HCT116 (cell line): ENCODE results near the gene NHERF2.

Experiments
- EZH2 ChIP-seq: fragments of 200-600 bp; sonication (generic); IDR thresholded peaks from 2 replicates; pipeline ENCODE4 v1.6.1; 2017; ENCODE audit warnings: antibody characterized with exemption, mixed run types
- POLR2AphosphoS5 ChIP-seq: IDR thresholded peaks from 2 replicates; pipeline ENCODE4 v1.6.1; 2011; ENCODE audit warnings: mild to moderate bottlenecking, low read depth, low read length, moderate library complexity
- SIN3A ChIP-seq: IDR thresholded peaks from 2 replicates; pipeline ENCODE4 v1.6.1; 2012; ENCODE audit warnings: low read depth
- SRF ChIP-seq: IDR thresholded peaks from 2 replicates; pipeline ENCODE4 v1.6.1; 2012; ENCODE audit warnings: low read depth
- YY1 ChIP-seq: IDR thresholded peaks from 2 replicates; pipeline ENCODE4 v1.6.1; 2011; ENCODE audit warnings: low read length, low read depth, moderate library complexity, mild to moderate bottlenecking; ENCODE audit not compliant: insufficient replicate concordance; ENCODE audit errors: extremely low read depth
- TF ChIP-seq, protein P1 (sequence below), 3 experiments: fragments of 200-600 bp in 1 of 3; sonication (generic) in 1 of 3; IDR thresholded peaks in 2 of 3; conservative IDR thresholded peaks in 1 of 3; 2 replicates each; pipeline ENCODE4 v1.5.1; 2012 to 2017; ENCODE audit warnings: low read depth in 2 of 3, low read length in 2 of 3, antibody characterized with exemption in 1 of 3, borderline replicate concordance in 1 of 3, control low read depth in 1 of 3, mild to moderate bottlenecking in 1 of 3, mixed read lengths in 1 of 3, mixed run types in 1 of 3, moderate library complexity in 1 of 3; ENCODE audit not compliant: insufficient read depth in 1 of 3

DNA sequence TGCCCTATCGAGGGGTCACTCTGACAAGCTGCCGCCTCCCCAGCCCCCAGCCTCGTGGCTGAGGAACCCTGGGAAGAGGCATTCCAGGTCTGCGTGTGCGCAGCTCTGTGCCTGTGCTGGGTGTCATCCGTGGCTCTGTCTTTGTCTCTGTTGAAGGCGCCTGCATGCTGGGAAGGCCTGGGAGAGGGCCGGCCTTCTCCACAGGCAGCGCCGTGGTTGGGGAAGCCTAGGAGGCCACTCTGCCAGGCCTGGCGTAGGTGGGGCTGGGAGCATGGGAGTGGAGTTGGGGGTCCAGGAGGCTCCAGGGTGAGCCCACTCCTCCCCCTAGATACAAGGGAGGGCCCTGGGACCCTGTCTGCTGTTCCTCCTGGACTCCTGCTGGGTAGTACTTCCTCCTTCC, 3.3 kb downstream of the NHERF2 start:
- TF ChIP-seq, protein P1, sequence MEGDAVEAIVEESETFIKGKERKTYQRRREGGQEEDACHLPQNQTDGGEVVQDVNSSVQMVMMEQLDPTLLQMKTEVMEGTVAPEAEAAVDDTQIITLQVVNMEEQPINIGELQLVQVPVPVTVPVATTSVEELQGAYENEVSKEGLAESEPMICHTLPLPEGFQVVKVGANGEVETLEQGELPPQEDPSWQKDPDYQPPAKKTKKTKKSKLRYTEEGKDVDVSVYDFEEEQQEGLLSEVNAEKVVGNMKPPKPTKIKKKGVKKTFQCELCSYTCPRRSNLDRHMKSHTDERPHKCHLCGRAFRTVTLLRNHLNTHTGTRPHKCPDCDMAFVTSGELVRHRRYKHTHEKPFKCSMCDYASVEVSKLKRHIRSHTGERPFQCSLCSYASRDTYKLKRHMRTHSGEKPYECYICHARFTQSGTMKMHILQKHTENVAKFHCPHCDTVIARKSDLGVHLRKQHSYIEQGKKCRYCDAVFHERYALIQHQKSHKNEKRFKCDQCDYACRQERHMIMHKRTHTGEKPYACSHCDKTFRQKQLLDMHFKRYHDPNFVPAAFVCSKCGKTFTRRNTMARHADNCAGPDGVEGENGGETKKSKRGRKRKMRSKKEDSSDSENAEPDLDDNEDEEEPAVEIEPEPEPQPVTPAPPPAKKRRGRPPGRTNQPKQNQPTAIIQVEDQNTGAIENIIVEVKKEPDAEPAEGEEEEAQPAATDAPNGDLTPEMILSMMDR (IDR thresholded peaks at IDR 0.05 in 2 of 3, conservative IDR thresholded peaks at IDR 0.05 in 1 of 3; ENCODE audit: borderline replicate concordance in 1 of 3, insufficient read depth in 1 of 3, low read depth in 2 of 3, low read length in 2 of 3), result no peak
- TF ChIP-seq POLR2AphosphoS5, result no peak
- TF ChIP-seq SRF, result no peak
- no peak for TF ChIP-seq EZH2
- TF ChIP-seq SIN3A, result no peak
- TF ChIP-seq YY1, result no peak
